ENCODE measurements around the gene SYNGAP1.
A peak's percentile ranks its signal among the peaks of the same experiment; 100 is the strongest.
"Not testable (repeated sequence)": the region's sequence is repeated elsewhere in the genome, so short reads cannot be mapped to it uniquely, and the experiment has no call there.

Gene SYNGAP1

GRCh38 chr6:33391922-33392594, 27.8 kb upstream of the SYNGAP1 start:
- DNase-seq (ENCODE audit: low spot score) = peak; percentile 45

GRCh38 chr6:33392595-33392948, 27.3 kb upstream of the SYNGAP1 start:
- no peak for DNase-seq (ENCODE audit: low spot score)
- no peak for TF ChIP-seq CTCF (IDR thresholded peaks at IDR 0.05; ENCODE audit: extremely low read depth, insufficient read depth, missing control alignments)
- in situ Hi-C loops (cut with MboI; ENCODE audit: low pct_unique_long_range_greater_than_20kb, low sequenced_read_pairs, unreplicated experiment) = no loop called here

More at GRCh38 chr6:33391922-33392594, 27.8 kb upstream of the SYNGAP1 start:
- in situ Hi-C loops (cut with MboI; ENCODE audit: low pct_unique_long_range_greater_than_20kb, low sequenced_read_pairs, unreplicated experiment) = no loop called here
- TF ChIP-seq CTCF (IDR thresholded peaks at IDR 0.05; ENCODE audit: extremely low read depth, insufficient read depth, missing control alignments) = no peak

GRCh38 chr6:33392979-33393378, 26.9 kb upstream of the SYNGAP1 start:
- DNase-seq (ENCODE audit: low spot score) = no peak
- in situ Hi-C loops (cut with MboI; ENCODE audit: low pct_unique_long_range_greater_than_20kb, low sequenced_read_pairs, unreplicated experiment) = no loop called here
- no peak for TF ChIP-seq CTCF (IDR thresholded peaks at IDR 0.05; ENCODE audit: extremely low read depth, insufficient read depth, missing control alignments)

GRCh38 chr6:33397541-33397940, 22.3 kb upstream of the SYNGAP1 start:
- in situ Hi-C loops (cut with MboI; ENCODE audit: low pct_unique_long_range_greater_than_20kb, low sequenced_read_pairs, unreplicated experiment) = no loop called here
- no peak for TF ChIP-seq CTCF (IDR thresholded peaks at IDR 0.05; ENCODE audit: extremely low read depth, insufficient read depth, missing control alignments)
- no peak for DNase-seq (ENCODE audit: low spot score)

- DNase-seq (ENCODE audit: low spot score); in situ Hi-C loops (cut with MboI; ENCODE audit: low pct_unique_long_range_greater_than_20kb, low sequenced_read_pairs, unreplicated experiment): not testable (repeated sequence)
Measured at GRCh38 chr6:33398601-33399000, 21.3 kb upstream of the SYNGAP1 start.

GRCh38 chr6:33399881-33400280, 20.0 kb upstream of the SYNGAP1 start:
- in situ Hi-C loops (cut with MboI; ENCODE audit: low pct_unique_long_range_greater_than_20kb, low sequenced_read_pairs, unreplicated experiment) = not testable (repeated sequence)

GRCh38 chr6:33404884-33405283, 15.0 kb upstream of the SYNGAP1 start:
- in situ Hi-C loops (cut with MboI; ENCODE audit: low pct_unique_long_range_greater_than_20kb, low sequenced_read_pairs, unreplicated experiment) = no loop called here
- no peak for TF ChIP-seq CTCF (IDR thresholded peaks at IDR 0.05; ENCODE audit: extremely low read depth, insufficient read depth, missing control alignments)
- DNase-seq (ENCODE audit: low spot score) = no peak

More at GRCh38 chr6:33399881-33400280, 20.0 kb upstream of the SYNGAP1 start:
- DNase-seq (ENCODE audit: low spot score) = not testable (repeated sequence)

All from GM13977 (cell line).